Stimulated activated CD4-positive, alpha-beta T cell treated with anti-CD3 and anti-CD28 coated beads, TNF-alpha, amount 100 ng/mL, for 48 hours (primary cell): ENCODE data around the gene TAF11.
"Not testable (repeated sequence)": the region's sequence is repeated elsewhere in the genome, so short reads cannot be mapped to it uniquely, and the experiment has no call there.

Experiments used
- DNase-seq, 3 donors: peaks; one replicate each; pipeline ENCODE4 v3.0.0-alpha.2; 2020; ENCODE audit warnings: low read depth in 3 of 3

Gene TAF11

DNA sequence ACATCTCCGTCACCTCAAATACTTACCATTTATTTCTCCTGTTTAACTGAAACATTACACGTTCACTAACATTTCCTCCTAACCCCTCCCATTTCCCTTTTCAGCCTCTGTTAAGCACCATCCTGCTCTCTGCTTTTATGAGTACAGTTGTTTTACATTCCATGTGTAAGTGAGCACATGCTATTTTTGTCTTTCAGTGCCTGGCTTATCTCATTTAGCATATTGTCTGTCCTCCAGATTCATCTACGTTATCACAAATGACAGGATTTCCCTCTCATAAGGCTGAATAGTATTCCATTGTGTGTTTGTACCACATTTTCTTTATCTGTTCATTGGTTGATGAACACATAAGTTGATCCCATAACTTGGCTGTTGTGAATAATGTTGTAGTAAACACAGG lies 22.7 kb downstream of the TAF11 start:
- no peak for DNase-seq

GRCh38 chr6:34864007-34864406 lies 23.8 kb downstream of the TAF11 start:
- DNase-seq, result no peak

DNA sequence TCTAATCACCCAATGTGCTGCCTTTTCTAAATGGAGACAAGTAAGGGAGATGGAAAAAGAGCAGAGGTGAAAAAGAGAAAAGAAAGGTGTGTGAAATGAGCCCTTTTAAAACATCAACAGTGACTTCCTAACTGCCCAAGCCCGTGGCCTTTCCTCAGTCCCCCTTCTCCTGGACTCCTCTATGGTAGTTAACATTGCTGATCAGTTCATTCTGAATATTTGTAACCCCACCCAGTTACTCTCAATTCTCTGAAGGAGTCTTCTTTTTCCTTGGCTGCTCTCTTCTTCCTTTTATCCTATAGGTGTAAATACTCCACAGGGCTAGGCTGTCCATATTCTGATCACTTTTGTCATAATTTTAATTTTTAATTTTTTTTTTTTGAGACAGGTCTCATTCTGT lies 27.1 kb downstream of the TAF11 start:
- no peak for DNase-seq

DNA sequence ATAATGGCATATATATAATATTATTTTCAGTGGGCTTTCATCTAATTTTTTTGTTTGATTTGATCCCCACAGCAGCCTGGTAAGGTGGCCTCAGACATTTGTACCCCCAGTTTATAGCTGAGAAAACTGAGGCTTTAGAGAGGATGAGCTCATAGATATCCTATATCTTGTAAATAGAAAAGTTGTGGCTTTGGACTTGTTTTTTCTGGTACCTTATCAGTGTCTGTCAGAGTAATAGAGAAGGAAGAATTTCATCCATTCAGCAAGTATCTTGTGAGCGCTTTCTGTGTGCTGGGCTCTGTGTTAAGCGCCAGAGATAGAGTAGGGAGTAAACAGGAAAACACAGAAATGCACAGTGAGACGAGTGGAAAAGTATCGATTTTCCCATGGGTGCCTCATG lies 27.9 kb downstream of the TAF11 start:
- DNase-seq, result no peak

DNA sequence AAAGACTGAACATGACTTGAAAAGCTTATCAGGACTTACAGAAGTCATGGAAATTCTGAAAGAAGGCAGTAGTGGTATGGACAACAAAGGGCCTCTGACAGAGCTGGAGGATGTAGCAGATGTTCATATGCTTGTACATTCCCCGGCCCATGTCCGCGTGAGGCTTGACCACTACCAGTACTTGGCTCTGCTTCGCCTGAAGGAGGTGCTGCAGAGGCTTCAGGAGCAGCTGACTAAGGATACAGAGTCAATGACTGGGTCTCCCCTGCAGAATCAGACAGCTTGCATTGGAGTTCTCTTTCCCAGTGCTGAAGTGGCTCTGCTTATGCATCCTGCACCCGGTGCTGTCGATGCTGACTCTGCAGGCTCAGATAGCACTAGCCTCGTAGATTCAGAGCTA lies 29.2 kb downstream of the TAF11 start:
- DNase-seq, result no peak

DNA sequence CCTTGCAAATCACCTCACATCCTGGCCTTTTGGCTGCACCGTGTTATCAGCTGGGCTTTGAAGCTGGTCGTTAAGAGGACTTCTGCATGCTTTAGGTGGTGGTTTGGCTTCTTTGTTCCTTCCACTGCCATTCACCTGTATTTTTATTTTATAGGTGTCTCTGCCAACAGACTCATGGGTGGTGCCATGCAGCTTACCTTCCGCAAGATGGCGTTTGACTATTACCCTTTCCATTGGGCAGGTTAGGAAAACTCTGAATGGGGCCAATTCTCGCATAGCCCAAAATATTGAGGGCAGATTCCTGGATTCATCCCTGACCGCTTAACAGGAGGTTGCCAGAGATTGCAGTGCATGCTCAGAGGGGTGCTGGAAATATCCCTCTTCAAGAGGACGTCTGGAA lies 32.4 kb downstream of the TAF11 start:
- DNase-seq, result no peak

DNA sequence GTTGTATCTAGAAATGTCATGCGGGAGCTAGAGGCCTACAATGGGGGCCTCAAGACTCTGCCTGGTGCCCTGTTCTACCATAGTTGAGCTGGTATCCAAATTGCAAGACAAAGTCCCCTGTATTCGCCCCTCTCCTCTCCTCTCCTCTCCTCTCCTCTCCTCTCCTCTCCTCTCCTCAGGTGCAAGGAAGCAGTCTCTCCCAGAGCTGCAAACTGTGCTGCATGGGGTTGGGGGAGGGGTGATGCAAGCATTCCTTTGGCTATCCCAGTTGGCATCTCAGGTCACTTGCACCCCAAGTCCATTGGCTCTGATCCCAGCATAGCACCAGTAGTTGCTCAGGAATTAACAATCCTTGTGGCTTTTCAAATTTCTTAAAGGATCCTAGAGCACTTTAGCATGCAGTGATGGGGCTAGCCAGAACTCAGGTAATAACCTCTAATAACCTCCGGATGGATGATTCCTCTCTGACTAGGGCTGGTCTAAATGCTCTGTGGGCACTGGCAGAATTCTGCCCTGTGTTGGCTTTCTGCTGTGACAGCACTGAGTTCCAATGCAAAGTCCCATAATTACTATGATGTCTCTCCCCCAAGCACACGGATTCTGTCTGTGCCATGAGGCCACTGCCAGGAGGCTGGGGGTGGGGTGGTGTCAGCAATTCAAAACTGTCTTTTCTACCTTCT lies 35.3 kb downstream of the TAF11 start:
- no peak for DNase-seq

DNA sequence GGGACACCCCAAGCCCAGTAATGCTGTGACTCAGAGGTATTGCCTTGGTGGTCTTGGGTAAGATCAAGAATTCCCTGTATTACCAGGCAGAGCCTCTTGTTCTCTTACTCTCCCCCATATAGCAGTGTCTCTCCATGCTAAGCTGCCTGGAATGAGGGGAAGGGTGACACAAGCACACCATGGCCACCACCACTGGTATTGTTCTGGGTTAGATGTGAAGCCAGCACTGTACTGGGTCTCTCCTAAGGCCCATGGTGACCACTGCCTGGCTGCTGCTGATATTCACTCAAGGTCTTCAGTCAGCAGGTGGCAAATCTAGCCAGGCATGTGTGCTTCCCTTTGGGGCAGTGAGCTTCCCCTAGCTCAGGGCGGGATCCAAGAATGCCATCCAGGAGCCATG lies 36.5 kb downstream of the TAF11 start:
- no peak for DNase-seq

DNA sequence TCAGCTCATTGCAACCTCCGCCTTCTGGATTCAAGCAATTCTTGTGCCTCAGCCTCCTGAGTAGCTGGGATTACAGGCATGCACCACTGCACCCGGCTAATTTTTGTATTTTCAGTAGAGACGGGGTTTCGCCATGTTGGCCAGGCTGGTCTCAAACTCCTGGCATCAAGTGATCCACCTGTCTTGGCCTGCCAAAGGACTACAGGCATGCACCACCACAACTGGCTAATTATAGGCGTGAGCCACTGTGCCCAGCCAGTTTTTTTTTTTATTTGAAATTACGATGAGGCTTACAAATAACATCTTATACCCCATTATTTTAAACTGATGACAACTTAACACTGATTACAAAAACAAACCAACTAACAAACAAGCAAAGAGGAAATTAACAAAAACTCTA lies 38.8 kb downstream of the TAF11 start:
- not testable (repeated sequence) for DNase-seq

DNA sequence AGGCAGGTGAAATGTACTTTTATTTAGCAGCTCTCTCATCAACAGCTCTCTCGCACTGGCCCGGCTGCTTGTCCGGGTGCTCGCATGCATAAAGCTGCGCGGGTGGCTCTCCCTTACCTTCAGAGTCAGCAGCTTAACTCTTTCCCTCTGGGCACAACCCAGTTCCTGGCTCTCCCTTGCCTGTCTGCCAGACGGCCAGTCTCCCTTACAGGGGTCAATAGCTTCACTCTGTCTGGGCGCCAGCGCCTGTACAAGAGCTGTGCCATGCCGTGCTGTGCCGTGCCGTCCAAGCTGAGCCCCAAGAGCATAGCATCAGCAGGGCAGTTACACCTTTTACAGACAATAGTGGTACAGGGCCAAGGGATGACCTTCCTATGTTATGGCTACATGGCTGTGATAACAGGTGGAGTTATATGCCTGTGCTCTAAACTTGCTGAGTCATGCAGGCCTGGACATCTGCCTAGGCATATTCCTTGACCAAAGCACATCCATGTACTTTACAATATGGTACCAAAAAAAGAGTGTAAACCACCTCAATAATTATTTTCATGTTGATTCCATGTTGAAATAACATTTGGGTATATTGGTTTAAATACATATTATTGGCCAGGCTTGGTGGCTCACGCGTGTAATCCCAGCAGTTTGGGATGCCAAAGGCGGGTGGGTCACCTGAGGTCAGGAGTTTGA lies 48.0 kb downstream of the TAF11 start:
- no peak for DNase-seq

GRCh38 chr6:34837528-34837927 lies 50.3 kb downstream of the TAF11 start:
- no peak for DNase-seq

- DNase-seq, result no peak
Measured at GRCh38 chr6:34836451-34836850, 51.4 kb downstream of the TAF11 start.

DNA sequence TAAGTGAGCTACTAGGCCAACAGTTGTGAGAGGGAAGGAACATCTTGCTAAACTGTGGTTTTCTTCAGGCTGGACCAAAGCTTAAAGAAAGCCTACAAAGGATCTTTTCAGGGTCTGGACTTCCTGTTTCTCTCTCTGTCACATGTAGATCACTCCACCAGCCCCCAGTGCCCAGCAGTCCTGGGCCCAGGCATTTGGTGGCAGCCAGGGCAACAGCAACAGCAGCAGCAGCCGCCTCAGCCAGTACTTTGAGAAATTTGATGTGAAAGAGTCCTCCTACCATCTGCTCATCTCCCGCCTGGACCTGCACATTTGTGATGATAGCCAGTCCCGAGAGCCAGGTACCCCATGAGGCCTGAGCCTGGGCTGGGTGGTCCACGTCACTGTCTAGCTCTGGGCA lies 51.8 kb downstream of the TAF11 start:
- no peak for DNase-seq

DNA sequence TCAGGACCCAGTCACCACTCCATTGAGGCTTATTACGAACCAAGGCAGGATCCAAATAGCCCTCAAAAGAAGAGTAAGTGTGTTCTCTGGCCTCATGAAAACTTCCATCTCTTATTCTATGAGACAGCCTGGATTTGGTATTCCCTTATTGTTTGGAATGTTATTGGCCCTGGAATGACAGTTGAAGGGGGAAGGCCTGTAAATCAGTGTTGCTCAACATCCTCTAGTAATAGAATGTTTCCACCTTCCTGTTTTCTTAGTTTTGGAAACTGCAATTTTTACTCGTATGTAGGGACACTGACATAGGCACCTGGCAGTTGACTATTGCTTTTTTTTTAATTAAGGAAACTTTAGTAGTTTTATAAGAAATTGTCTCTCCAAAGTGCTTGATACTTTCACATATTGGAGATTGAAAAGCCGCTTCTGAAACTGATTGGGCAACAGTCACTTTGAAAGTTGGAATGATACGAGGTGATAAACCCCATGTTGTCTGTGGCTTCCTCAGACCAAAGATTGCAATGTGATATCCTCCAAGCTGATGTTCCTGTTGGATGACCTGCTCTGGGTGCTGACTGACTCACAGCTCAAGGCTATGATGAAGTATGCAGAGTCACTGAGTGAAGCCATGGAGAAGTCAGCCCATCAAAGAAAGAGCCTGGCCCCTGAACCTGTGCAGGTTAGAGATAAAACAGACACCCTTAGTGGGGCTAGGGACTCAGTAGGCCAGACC lies 52.9 kb downstream of the TAF11 start:
- no peak for DNase-seq

DNA sequence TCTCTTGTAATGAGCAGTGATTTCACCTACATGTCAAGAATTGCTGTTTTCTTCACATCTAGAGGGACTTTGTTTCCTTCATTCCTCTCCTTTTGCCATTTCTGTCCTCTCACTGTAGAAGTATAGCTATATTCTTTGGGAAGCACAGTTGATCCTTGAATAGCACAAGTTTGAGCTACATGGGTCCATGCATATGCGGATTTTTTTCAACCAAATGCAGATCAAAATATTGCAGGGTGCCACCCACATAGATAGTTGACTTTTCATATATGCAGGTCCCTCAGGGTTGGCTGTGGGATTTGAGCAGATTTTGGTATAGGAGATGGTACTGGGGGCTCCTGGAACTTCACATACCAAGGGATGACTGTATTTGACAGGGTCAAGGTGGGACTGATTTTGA lies 54.9 kb downstream of the TAF11 start:
- DNase-seq, result no peak

GRCh38 chr6:34829137-34829536 lies 58.7 kb downstream of the TAF11 start:
- DNase-seq, result no peak
